Calu3 (cell line): ENCODE data around the gene LSMEM2. TPM values are rescaled to one million over a fixed set of nuclear protein-coding genes. Genes with fewer than 3 reads are reported as not detected.

ENCODE experiments used
- BruUV-seq: library from RNA; stranded (reverse); fragments of 400-500 nt; replicated peaks from 2 replicates; lab custom pipeline; 2021; lab: Mats Ljungman, UMichigan
- CTCF ChIA-PET: fragments of 300-600 bp; sonication (Branson Sonifier 250); formaldehyde crosslinking; loops from one replicate; lab custom pipeline; 2022; ENCODE audit warnings: antibody characterized with exemption; lab: Charles Lee
- DNase-seq: peaks from one replicate; pipeline ENCODE4 v3.0.0; 2022
- H3K27ac Mint-ChIP-seq: one replicate; pipeline ENCODE4 v1.8.0; 2022; ENCODE audit warnings: mixed read lengths; ENCODE audit not compliant: unreplicated experiment
- H3K27me3 Mint-ChIP-seq: one replicate; pipeline ENCODE4 v1.8.0; 2022; ENCODE audit warnings: mixed read lengths; ENCODE audit not compliant: unreplicated experiment
- H3K36me3 Mint-ChIP-seq: one replicate; pipeline ENCODE4 v1.8.0; 2022; ENCODE audit warnings: mild to moderate bottlenecking, moderate library complexity, mixed read lengths; ENCODE audit not compliant: insufficient read depth, unreplicated experiment
- H3K4me1 Mint-ChIP-seq: one replicate; pipeline ENCODE4 v1.8.0; 2022; ENCODE audit warnings: mild to moderate bottlenecking, low read depth, mixed read lengths; ENCODE audit not compliant: unreplicated experiment
- H3K4me3 Mint-ChIP-seq: one replicate; pipeline ENCODE4 v1.8.0; 2022; ENCODE audit warnings: mild to moderate bottlenecking, low read depth, moderate library complexity, mixed read lengths; ENCODE audit not compliant: unreplicated experiment
- H3K9me3 Mint-ChIP-seq: one replicate; pipeline ENCODE4 v1.8.0; 2022; ENCODE audit warnings: low read depth, mixed read lengths; ENCODE audit not compliant: unreplicated experiment
- intact Hi-C: fragments of 100-400 bp; cut with micrococcal nuclease; formaldehyde crosslinking; loops from one replicate; pipeline ENCODE4 v1.10.0; 2022; ENCODE audit not compliant: unreplicated experiment
- total RNA-seq: library from RNA; stranded (reverse); gene quantifications from 2 replicates; pipeline ENCODE4 v1.2.3, GENCODE V29; 2022
- TF ChIP-seq, protein P1 (sequence below): fragments of 200-600 bp; IDR thresholded peaks from one replicate; pipeline ENCODE4 v1.8.0; 2022; ENCODE audit warnings: antibody characterized with exemption; ENCODE audit not compliant: unreplicated experiment

LSMEM2 gene
- total RNA-seq, 1 experiment from 2014 or later, result not detected

- no TSS peak for BruUV-seq
- peaks cover 12% of the 10 kb centered on the region for H3K4me1 Mint-ChIP-seq
- TF ChIP-seq, protein P1, sequence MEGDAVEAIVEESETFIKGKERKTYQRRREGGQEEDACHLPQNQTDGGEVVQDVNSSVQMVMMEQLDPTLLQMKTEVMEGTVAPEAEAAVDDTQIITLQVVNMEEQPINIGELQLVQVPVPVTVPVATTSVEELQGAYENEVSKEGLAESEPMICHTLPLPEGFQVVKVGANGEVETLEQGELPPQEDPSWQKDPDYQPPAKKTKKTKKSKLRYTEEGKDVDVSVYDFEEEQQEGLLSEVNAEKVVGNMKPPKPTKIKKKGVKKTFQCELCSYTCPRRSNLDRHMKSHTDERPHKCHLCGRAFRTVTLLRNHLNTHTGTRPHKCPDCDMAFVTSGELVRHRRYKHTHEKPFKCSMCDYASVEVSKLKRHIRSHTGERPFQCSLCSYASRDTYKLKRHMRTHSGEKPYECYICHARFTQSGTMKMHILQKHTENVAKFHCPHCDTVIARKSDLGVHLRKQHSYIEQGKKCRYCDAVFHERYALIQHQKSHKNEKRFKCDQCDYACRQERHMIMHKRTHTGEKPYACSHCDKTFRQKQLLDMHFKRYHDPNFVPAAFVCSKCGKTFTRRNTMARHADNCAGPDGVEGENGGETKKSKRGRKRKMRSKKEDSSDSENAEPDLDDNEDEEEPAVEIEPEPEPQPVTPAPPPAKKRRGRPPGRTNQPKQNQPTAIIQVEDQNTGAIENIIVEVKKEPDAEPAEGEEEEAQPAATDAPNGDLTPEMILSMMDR, result no peak
- H3K36me3 Mint-ChIP-seq, result peaks cover 41% of the 10 kb centered on the region
- H3K27me3 Mint-ChIP-seq, result no peaks in the 10 kb centered on the region
- intact Hi-C loops, result loop anchor here (10.0 kb wide), 1 partner anchor 46 kb away; the partner anchor contains the start of gene LSMEM2
- H3K27ac Mint-ChIP-seq, result peak overlapping the region; percentile 94
- peak overlapping the region; percentile 74 for H3K4me3 Mint-ChIP-seq
- peak; percentile 84 for DNase-seq
- H3K9me3 Mint-ChIP-seq, result no peaks in the 10 kb centered on the region
- CTCF ChIA-PET, result interaction anchor here (0.5 to 0.7 kb wide), 4 partner anchors 15 to 61 kb away, joined by 3 to 5 read pairs (median 4); partner anchors contain the start of genes CYB561D2 and NPRL2
These were observed 42.0 kb downstream of the LSMEM2 start for GRCh38 chr3:50320853-50321335.

DNA sequence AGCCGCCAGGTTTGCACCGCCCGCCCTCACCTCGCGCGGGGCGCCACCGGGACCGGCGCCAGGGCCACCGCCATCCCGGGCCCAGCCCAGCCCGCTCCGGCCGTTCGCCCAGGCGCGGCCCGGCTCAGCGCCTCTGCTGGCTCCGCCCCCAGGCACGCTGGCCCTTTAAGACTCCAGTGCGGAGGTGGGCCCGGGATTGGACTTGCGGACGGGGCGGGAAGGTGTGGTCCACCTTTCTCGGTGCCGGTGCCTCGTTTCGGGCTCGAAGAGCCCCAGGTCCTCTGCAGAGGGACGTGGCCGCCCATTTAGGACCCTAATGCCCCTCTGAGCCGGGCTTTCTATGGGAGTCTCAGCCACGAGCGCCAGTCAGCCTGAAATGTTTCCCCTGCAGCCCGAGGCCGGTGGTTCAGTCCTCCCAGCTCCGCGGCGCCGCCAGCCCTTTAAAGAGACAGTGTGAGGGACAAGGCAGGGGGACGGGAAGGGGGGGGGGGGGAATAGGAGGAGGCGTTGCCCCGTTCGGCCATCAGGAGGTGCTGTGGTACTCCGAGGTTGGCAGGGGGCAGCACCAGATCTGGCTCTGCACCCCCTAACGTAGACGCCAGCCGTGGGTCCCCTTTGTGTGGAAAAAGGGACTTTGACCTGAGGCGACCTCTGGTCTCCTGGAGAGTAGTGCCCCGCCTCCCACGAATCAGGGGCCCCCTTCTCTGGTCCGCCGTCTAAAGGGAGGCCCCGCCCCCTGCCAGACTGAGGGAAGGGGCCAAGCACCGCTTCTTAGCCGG, 42.6 kb downstream of the LSMEM2 start:
- H3K9me3 Mint-ChIP-seq, result no peaks in the 10 kb centered on the region
- H3K27ac Mint-ChIP-seq, result peak overlapping the region; percentile 94
- no peaks in the 10 kb centered on the region for H3K27me3 Mint-ChIP-seq
- CTCF ChIA-PET, result interaction anchor here (0.5 to 0.7 kb wide), 4 partner anchors 15 to 62 kb away, joined by 3 to 5 read pairs (median 4); partner anchors contain the start of genes CYB561D2 and NPRL2
- intact Hi-C loops, result loop anchor here (10.0 kb wide), 1 partner anchor 47 kb away; the partner anchor contains the start of gene LSMEM2
- peak; percentile 91 for DNase-seq
- peak overlapping the region; percentile 74 for H3K4me3 Mint-ChIP-seq
- BruUV-seq, result no TSS peak
- H3K4me1 Mint-ChIP-seq, result peaks cover 6% of the 10 kb centered on the region
- TF ChIP-seq, protein P1, result peak; percentile 12
- peaks cover 37% of the 10 kb centered on the region for H3K36me3 Mint-ChIP-seq

DNA sequence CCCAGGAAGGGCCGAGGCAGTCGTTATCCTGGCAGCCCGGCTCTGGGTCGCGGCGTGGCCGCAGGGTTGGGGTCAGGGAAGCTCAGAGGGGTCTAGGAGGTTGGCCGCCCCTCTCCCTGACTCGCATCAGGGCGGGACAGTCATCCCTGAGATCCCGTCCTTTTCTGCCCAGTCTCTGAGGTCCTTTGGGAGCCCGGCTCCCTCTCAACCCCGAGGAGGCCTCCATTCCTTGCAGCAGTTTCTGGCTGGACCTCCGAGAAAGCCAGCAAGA, 43.2 kb downstream of the LSMEM2 start:
- TF ChIP-seq, protein P1, result no peak
- peak overlapping the region; percentile 74 for H3K4me3 Mint-ChIP-seq
- BruUV-seq, result no TSS peak
- H3K27ac Mint-ChIP-seq, result no peak overlapping the region
- peaks cover 37% of the 10 kb centered on the region for H3K36me3 Mint-ChIP-seq
- H3K9me3 Mint-ChIP-seq, result no peaks in the 10 kb centered on the region
- peaks cover under 1% of the 10 kb centered on the region for H3K4me1 Mint-ChIP-seq
- intact Hi-C loops, result loop anchor here (10.0 kb wide), 1 partner anchor 47 kb away; the partner anchor contains the start of gene LSMEM2
- no peaks in the 10 kb centered on the region for H3K27me3 Mint-ChIP-seq
- CTCF ChIA-PET, result no interaction called here
- no peak for DNase-seq

DNA sequence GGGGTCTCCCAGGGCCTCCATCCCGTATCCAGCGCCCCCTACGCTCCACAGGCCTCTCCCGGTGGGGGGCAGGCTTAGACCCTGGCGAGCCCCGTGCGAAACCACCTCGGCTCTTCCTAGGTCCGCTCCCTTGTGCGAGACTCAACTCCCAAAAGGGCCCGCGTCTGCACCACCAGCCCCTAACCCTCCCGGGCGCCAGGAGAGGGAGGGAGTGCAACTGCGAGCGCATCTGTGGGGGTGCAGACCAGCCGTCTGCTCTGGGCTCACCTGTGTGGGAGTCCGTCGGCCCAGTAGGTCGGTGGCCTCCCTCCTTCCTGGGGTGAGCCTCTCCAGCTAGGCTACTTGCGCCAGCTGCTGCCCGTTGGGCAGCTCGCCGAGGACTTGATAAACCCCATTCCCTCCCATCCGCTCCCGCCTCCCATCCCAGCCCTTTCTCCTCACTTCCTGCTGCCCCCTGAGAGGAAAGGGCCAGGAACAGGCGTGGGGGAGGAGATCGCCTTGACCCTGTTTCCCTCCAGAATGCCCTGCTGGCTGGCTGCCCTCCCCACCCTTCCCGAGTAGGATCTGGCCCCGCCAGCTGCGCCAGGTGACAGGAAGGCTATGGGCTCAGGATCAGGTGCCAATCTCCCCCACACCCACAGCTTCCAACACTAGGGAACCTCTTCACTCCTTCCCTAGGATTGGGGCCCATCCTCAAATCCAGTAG, 43.7 kb downstream of the LSMEM2 start, which contains the start of gene HYAL2:
HYAL2 (minus strand) TSS at position 360 of the 706 bp plus-strand sequence. CDS start 2,256 bp downstream, outside the sequence.
- Mint-ChIP-seq H3K27me3 (no peaks in the 10 kb centered on the region), H3K36me3 (peaks cover 38% of the 10 kb centered on the region), H3K9me3 (no peaks in the 10 kb centered on the region), H3K4me3 (peak within 1 kb of the TSS; percentile 74), H3K4me1 (no peaks in the 10 kb centered on the region), H3K27ac (peak within 1 kb of the TSS; percentile 94)
- no peak for DNase-seq
- BruUV-seq, result no TSS peak
- TF ChIP-seq, protein P1, result no peak
- intact Hi-C loops, result loop anchor here (10.0 kb wide), 1 partner anchor 48 kb away; the partner anchor contains the start of gene LSMEM2
- CTCF ChIA-PET, result no interaction called here
